Common myeloid progenitor, CD34-positive (primary cell): ENCODE results near the gene NUDC.

Source experiments
- CTCF ChIA-PET: fragments of 350-600 bp; sonication (Branson Sonifier 250); formaldehyde crosslinking; loops from one replicate; lab custom pipeline; 2021; ENCODE audit warnings: antibody characterized with exemption; lab: Charles Lee
- POLR2A ChIA-PET: fragments of 350-600 bp; sonication (Branson Sonifier 250); formaldehyde crosslinking; loops from one replicate; lab custom pipeline; 2021; ENCODE audit warnings: antibody characterized with exemption; lab: Charles Lee
- DNase-seq, 3 donors: peaks; one replicate each; pipeline versions ENCODE4 v3.0.0 to v3.0.0-alpha.2; 2013
- H3K27ac ChIP-seq, 2 experiments: 1 replicate in 1 of 2; 2 replicates in 1 of 2; pipeline ENCODE4 v1.7.0; 2013; ENCODE audit warnings: inconsistent platforms in 2 of 2, low read length in 2 of 2, mild to moderate bottlenecking in 2 of 2, low read depth in 1 of 2, moderate library complexity in 1 of 2; ENCODE audit not compliant: severe bottlenecking in 2 of 2, insufficient read depth in 1 of 2, poor library complexity in 1 of 2
- H3K27me3 ChIP-seq, 5 experiments: replicated peaks in 2 of 5; 1 replicate in 3 of 5; 2 replicates in 2 of 5; pipeline versions ENCODE4 v1.6.1 to v1.7.0; 2013; ENCODE audit warnings: low read length in 4 of 5, mild to moderate bottlenecking in 2 of 5, moderate library complexity in 2 of 5, inconsistent platforms in 1 of 5; ENCODE audit not compliant: insufficient read depth in 5 of 5, control insufficient read depth in 4 of 5
- H3K36me3 ChIP-seq, 4 experiments: 1 replicate in 2 of 4; 2 replicates in 2 of 4; pipeline versions ENCODE4 v1.6.1 to v1.7.0; 2013; ENCODE audit warnings: low read length in 3 of 4, control low read depth in 1 of 4, mild to moderate bottlenecking in 1 of 4; ENCODE audit not compliant: control insufficient read depth in 4 of 4, insufficient read depth in 4 of 4
- H3K4me1 ChIP-seq, 4 experiments: 1 replicate in 3 of 4; 2 replicates in 1 of 4; pipeline versions ENCODE4 v1.6.1 to v1.7.1; 2013; ENCODE audit warnings: low read length in 3 of 4, mild to moderate bottlenecking in 3 of 4, control low read depth in 1 of 4, inconsistent platforms in 1 of 4, moderate library complexity in 1 of 4; ENCODE audit not compliant: control insufficient read depth in 4 of 4, insufficient read depth in 4 of 4; ENCODE audit errors: control extremely low read depth in 1 of 4
- H3K4me3 ChIP-seq, 7 experiments: 1 replicate in 4 of 7; 2 replicates in 3 of 7; pipeline versions ENCODE4 v1.5.1 to v1.7.0; 2013; ENCODE audit warnings: mild to moderate bottlenecking in 7 of 7, low read length in 6 of 7, moderate library complexity in 6 of 7, inconsistent platforms in 2 of 7, low read depth in 2 of 7, control low read depth in 1 of 7; ENCODE audit not compliant: insufficient read depth in 4 of 7, control insufficient read depth in 1 of 7; ENCODE audit errors: extremely low read depth in 1 of 7
- H3K9me3 ChIP-seq, 5 experiments: 1 replicate in 4 of 5; 2 replicates in 1 of 5; pipeline versions ENCODE4 v1.6.1 to v1.7.1; 2013; ENCODE audit warnings: low read length in 4 of 5, mild to moderate bottlenecking in 2 of 5, inconsistent platforms in 1 of 5, low read depth in 1 of 5, moderate library complexity in 1 of 5; ENCODE audit not compliant: control insufficient read depth in 4 of 5, insufficient read depth in 2 of 5; ENCODE audit errors: control extremely low read depth in 1 of 5
- WGBS: methylation state at CpG from one replicate; pipeline ENCODE4 v1.1.5; 2013; ENCODE audit not compliant: insufficient coverage; 5-methylcytosine and 5-hydroxymethylcytosine counted together

NUDC gene

DNA sequence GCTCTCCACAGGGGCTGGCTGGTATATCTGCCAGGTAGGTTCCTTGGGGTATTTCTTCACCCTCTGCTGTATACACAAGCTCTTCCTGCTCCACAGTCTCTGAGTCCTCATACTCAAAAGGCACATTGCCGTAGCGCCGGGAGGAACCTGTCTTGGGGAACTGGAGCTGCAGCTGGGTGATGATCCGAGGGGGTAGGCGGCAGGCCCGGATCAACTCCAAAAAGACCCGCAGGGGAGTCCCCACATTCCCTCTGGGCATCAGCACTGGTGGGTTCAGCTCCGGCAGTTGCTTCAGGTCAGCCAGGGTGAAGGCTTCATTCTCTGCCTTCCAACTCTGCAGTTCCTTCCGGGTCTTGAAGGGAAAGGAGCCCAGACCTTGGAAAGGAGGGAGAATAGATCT is 24.2 kb upstream of the NUDC start:
- no peak overlapping the region for H3K27ac ChIP-seq
- no peak overlapping the region for H3K4me3 ChIP-seq
- POLR2A ChIA-PET, result no interaction called here
- no peaks in the 10 kb centered on the region for H3K27me3 ChIP-seq
- 95% methylated on average over 7 of the region's 9 CpGs for WGBS
- DNase-seq, result no peak
- CTCF ChIA-PET, result interaction anchor here (1.1 to 3.8 kb wide), 2 partner anchors 8 to 19 kb away, joined by 3 to 26 read pairs; partner anchors contain the start of gene GPN2
- peaks cover 7 to 23% (median 19%) of the 10 kb centered on the region in 4 experiments for H3K4me1 ChIP-seq
- peaks cover 12 to 46% (median 35%) of the 10 kb centered on the region in 4 experiments for H3K36me3 ChIP-seq
- H3K9me3 ChIP-seq, result no peaks in the 10 kb centered on the region

DNA sequence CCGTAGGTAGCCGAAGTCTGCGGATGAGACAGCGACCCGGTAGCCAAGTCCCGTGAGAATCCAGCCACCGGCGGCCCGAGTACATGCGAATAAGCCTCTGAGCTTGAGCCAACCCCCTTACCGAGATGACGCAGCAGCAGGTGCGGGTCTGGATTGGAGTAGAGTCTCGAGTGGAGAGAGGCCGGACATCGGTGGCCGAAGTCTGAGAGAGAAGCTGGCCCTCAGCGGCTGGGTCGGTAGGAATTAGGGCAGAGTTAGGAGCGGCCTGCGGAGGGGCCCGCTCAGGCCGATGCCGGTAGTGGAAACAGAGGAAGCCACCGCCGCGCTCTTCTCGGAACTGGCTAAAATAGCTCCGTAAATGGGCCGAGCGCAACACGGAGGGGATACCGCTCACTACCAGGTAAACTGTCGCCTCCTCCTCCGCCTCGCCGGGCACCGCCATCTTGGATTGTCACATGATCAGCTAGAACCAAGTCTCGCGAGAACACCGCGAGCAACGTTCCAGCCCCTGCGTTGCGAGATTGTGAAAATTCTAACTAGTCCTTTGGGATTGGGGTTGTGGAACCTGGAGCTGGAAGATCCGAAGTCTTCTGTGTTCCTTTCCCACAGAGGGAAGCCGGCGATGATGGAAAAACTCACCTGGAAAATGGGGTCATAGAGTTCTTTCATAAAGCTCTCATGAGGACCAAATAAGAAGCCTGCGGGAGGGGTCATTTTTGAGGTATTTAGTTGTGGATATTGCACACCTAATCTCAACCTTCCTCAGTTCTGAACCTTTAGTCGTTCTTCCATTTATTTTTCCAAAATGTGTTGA is 21.3 kb upstream of the NUDC start, which contains the start of gene GPATCH3:
TSS of gene GPATCH3 (minus strand) at position 467 of the 814 bp plus-strand sequence. CDS start at position 442, 25 bp downstream.
- POLR2A ChIA-PET, result interaction anchor here (0.8 to 2.1 kb wide), 2 partner anchors 10 to 22 kb away, joined by 3 to 12 read pairs; partner anchors contain the start of gene GPN2

DNA sequence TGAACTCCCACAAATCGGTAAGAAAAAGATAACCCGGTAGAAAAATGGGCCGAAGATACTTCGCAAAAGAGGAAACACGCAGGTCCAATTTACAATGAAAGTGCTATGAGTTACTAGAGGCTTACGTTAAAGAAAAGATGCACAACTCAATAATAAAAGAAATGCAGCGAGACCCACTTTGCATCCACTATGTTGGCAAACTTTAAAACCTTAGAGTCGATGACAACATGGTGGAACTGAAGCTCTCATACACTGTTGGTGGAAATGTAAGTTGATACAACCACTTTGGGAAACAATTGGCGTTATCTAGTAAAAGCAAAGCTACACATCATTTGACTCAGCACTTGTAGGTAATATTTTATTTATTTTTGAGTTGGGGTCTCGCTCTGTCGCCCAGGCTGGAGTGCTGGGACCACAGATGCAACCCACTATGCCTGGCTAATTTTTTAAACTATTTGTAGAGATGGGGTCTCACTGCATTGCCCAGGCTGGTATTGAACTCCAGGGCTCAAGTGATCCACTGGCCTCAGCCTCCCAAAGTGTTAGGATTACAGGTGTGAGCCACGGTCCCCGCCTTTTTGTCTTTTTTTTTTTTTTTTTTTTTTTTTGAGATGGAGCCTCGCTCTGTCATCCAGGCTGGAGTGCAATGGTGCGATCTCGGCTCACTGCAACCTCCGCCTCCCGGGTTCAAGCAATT is 20.6 kb upstream of the NUDC start:
- Histone ChIP-seq H3K9me3 (no peaks in the 10 kb centered on the region), H3K4me3 (peak overlapping the region in 6 of 7 experiments; percentile 86 to 97 (median 90)), H3K36me3 (peaks cover 0 to 16% (median 8%) of the 10 kb centered on the region in 4 experiments), H3K4me1 (peaks cover 7 to 23% (median 19%) of the 10 kb centered on the region in 4 experiments), H3K27ac (peak overlapping the region; percentile 97 to 98), H3K27me3 (no peaks in the 10 kb centered on the region)
- WGBS, result 55% methylated on average over 6 of the region's 18 CpGs
- no peak for DNase-seq
- CTCF ChIA-PET, result interaction anchor here (1.1 to 3.8 kb wide), 2 partner anchors 12 to 53 kb away, joined by 3 to 26 read pairs; partner anchors contain the start of gene GPN2
- POLR2A ChIA-PET, result interaction anchor here (0.6 to 2.1 kb wide), 3 partner anchors 11 to 325 kb away, joined by 3 to 12 read pairs (median 3); partner anchors contain the start of gene GPN2

More for the DNA sequence above, 21.3 kb upstream of the NUDC start, which contains the start of gene GPATCH3:
- H3K36me3 ChIP-seq, result peaks cover 3 to 20% (median 13%) of the 10 kb centered on the region in 4 experiments
- H3K27me3 ChIP-seq, result no peaks in the 10 kb centered on the region
- H3K9me3 ChIP-seq, result no peaks in the 10 kb centered on the region
- H3K4me3 ChIP-seq, result peak within 1 kb of the TSS; percentile 86 to 97 (median 91)
- WGBS, result under 1% methylated on average over 48 of the region's 50 CpGs
- CTCF ChIA-PET, result interaction anchor here (0.6 to 3.8 kb wide), 4 partner anchors 11 to 641 kb away, joined by 3 to 26 read pairs (median 4); partner anchors contain the start of gene GPN2
- H3K27ac ChIP-seq, result peak within 1 kb of the TSS; percentile 97 to 98
- H3K4me1 ChIP-seq, result peaks cover 7 to 23% (median 19%) of the 10 kb centered on the region in 4 experiments
- DNase-seq, result peak; percentile 88 to 93 (median 89)

DNA sequence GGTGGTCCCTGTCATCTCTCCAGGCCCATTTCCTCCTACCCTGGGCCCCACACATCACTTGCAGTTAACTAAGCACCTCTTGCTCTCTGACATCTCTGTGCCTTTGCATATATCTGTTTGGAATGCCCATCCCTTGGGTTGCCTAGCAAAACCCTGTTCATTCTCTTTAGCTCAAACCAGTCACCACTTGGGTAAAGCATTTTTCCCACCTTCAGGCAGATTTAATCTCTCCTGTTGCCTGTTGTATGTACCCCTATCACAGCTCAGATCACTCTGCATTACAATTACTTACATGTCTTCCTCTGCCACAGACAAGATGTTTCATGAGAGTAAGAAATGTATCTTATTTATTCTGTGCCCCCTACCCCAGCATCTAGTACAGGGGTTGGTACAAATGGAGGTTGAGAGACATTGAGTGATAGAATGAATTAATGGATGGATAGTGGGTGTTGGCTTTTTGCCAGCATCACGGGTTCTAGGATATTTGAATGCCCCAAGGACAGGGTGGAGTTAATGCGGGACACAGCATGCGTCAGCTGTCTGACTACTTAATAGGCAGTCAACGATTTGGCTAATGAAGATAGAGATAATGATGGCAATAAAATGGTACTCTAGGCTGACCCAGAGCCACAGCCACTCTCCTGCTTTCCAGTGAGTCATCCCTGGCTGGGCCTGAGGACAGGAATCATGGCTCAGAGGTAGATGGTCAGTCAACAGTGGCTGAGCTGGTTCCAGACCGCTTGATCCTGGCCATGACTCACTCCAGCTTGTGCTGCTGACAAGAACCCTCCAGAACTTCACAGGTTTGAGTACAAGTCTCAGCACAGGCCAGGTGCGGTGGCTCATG is 14.2 kb upstream of the NUDC start:
- no peak for DNase-seq
- Histone ChIP-seq H3K36me3 (no peaks in the 10 kb centered on the region), H3K27ac (no peak overlapping the region), H3K4me1 (no peaks in the 10 kb centered on the region), H3K27me3 (no peaks in the 10 kb centered on the region), H3K9me3 (no peaks in the 10 kb centered on the region), H3K4me3 (no peak overlapping the region)
- ChIA-PET POLR2A (no interaction called here), CTCF (interaction anchor here (0.9 to 1.3 kb wide), 2 partner anchors 22 to 29 kb away, joined by 3 read pairs; no protein-coding TSS in a partner anchor)
- WGBS, result 87% methylated on average over 6 of the region's 6 CpGs

DNA sequence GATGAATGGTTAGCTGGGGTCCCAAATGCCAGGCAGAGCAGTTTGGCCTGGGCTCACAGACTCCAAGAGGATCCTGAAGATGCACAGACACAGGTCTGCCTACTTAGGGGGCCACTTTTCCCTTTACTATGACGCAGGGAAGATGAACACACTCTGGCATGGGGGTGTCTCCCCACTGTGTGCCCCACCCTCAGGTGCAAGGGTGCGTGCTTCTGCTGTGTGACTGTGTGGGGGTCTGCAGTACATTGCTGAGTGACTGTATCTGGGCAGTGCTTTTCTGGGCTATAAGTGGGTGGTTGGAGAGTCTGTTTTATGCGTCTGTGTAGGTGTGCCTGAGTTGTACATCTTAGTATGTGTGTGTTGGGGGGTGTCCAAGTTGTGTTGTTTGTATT is 11.6 kb upstream of the NUDC start:
- CTCF ChIA-PET, result no interaction called here

More for the DNA sequence above, 11.6 kb upstream of the NUDC start:
- POLR2A ChIA-PET, result interaction anchor here (0.6 kb wide), 1 partner anchor 11 kb away, joined by 4 read pairs; no protein-coding TSS in a partner anchor
- no peaks in the 10 kb centered on the region for H3K9me3 ChIP-seq
- no peaks in the 10 kb centered on the region for H3K4me1 ChIP-seq
- H3K4me3 ChIP-seq, result no peak overlapping the region
- H3K36me3 ChIP-seq, result no peaks in the 10 kb centered on the region
- 100% methylated on average over 2 of the region's 3 CpGs for WGBS
- DNase-seq, result no peak
- no peak overlapping the region for H3K27ac ChIP-seq
- H3K27me3 ChIP-seq, result no peaks in the 10 kb centered on the region
